ENCODE results near the gene PTPN23.

GRCh38 chr3:47380026-47380600 is 708 bp upstream of the PTPN23 start:
- TF ChIP-seq CTCF (IDR thresholded peaks at IDR 0.05) (no peak), POLR2A (IDR thresholded peaks at IDR 0.05) (no peak)

Data from right lobe of liver (tissue), 4 donors.